ENCODE data around the gene FAM193B. TPM values are rescaled to one million over a fixed set of nuclear protein-coding genes. Genes with fewer than 3 reads are reported as not detected.
A peak's percentile ranks its signal among the peaks of the same experiment; 100 is the strongest.

The FAM193B gene
- total and polyA plus RNA-seq, 2 of the 13 experiments (the other 11 are each of a cell fraction or from before 2014, with no cell fraction given) = 21.2 to 40.9 TPM

GRCh38 chr5:177497292-177498012 lies 56.9 kb downstream of the FAM193B start, which contains the start of gene PDLIM7 (continued):
- TF ChIP-seq ZNF782 (CRISPR knock-in tag; IDR thresholded peaks at IDR 0.05; ENCODE audit: borderline replicate concordance) (no peak), ZNF282 (IDR thresholded peaks at IDR 0.05; ENCODE audit: partially characterized antibody) (no peak), RBM39 (IDR thresholded peaks at IDR 0.05; ENCODE audit: low read depth, low read length, poor library complexity, severe bottlenecking) (no peak), CCAR2 (optimal IDR thresholded peaks at IDR 0.05; ENCODE audit: low read depth, low read length) (no peak), ZNF367 (CRISPR knock-in tag; IDR thresholded peaks at IDR 0.05; ENCODE audit: borderline replicate concordance) (no peak), TRIM22 (IDR thresholded peaks at IDR 0.05) (no peak), ADNP (CRISPR knock-in tag; IDR thresholded peaks at IDR 0.05) (peak; percentile 87; the same call in 1 of the 2 replicates), THAP9 (CRISPR knock-in tag; IDR thresholded peaks at IDR 0.05; ENCODE audit: borderline replicate concordance) (peak; percentile 83; the same call in 1 of the 2 replicates), ZNF335 (CRISPR knock-in tag; IDR thresholded peaks at IDR 0.05) (no peak), NFYB (CRISPR knock-in tag; IDR thresholded peaks at IDR 0.05) (peak; percentile 68), RAD21 (CRISPR knock-in tag; IDR thresholded peaks at IDR 0.05) (no peak), PHF21A (CRISPR knock-in tag; IDR thresholded peaks at IDR 0.05) (peak; percentile 68), TSC22D2 (CRISPR knock-in tag; IDR thresholded peaks at IDR 0.05; ENCODE audit: borderline replicate concordance) (no peak), ZNF264 (CRISPR knock-in tag; IDR thresholded peaks at IDR 0.05) (peak; percentile 52; the same call in 1 of the 2 replicates), ATM (IDR thresholded peaks at IDR 0.05; ENCODE audit: borderline replicate concordance) (no peak), ZSCAN12 (CRISPR knock-in tag; IDR thresholded peaks at IDR 0.05) (no peak), TGIF2 (CRISPR knock-in tag; IDR thresholded peaks at IDR 0.05) (no peak), RFXAP (CRISPR knock-in tag; IDR thresholded peaks at IDR 0.05; ENCODE audit: borderline replicate concordance) (no peak), GATA4 (IDR thresholded peaks at IDR 0.05; ENCODE audit: borderline replicate concordance, low read depth) (peak; percentile 65; the same call in 1 of the 2 replicates), SRSF9 (IDR thresholded peaks at IDR 0.05; ENCODE audit: borderline replicate concordance, insufficient read depth, low read depth, low read length, poor library complexity, severe bottlenecking) (no peak)
- TF ChIP-seq, protein P1, sequence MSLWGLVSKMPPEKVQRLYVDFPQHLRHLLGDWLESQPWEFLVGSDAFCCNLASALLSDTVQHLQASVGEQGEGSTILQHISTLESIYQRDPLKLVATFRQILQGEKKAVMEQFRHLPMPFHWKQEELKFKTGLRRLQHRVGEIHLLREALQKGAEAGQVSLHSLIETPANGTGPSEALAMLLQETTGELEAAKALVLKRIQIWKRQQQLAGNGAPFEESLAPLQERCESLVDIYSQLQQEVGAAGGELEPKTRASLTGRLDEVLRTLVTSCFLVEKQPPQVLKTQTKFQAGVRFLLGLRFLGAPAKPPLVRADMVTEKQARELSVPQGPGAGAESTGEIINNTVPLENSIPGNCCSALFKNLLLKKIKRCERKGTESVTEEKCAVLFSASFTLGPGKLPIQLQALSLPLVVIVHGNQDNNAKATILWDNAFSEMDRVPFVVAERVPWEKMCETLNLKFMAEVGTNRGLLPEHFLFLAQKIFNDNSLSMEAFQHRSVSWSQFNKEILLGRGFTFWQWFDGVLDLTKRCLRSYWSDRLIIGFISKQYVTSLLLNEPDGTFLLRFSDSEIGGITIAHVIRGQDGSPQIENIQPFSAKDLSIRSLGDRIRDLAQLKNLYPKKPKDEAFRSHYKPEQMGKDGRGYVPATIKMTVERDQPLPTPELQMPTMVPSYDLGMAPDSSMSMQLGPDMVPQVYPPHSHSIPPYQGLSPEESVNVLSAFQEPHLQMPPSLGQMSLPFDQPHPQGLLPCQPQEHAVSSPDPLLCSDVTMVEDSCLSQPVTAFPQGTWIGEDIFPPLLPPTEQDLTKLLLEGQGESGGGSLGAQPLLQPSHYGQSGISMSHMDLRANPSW (CRISPR knock-in tag; IDR thresholded peaks at IDR 0.05; ENCODE audit: borderline replicate concordance) = no peak
- TF ChIP-seq, protein P2, sequence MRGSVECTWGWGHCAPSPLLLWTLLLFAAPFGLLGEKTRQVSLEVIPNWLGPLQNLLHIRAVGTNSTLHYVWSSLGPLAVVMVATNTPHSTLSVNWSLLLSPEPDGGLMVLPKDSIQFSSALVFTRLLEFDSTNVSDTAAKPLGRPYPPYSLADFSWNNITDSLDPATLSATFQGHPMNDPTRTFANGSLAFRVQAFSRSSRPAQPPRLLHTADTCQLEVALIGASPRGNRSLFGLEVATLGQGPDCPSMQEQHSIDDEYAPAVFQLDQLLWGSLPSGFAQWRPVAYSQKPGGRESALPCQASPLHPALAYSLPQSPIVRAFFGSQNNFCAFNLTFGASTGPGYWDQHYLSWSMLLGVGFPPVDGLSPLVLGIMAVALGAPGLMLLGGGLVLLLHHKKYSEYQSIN (CRISPR knock-in tag; IDR thresholded peaks at IDR 0.05; ENCODE audit: borderline replicate concordance) = no peak
